ENCODE measurements around the gene ZMYND10.

The ZMYND10 gene

DNA sequence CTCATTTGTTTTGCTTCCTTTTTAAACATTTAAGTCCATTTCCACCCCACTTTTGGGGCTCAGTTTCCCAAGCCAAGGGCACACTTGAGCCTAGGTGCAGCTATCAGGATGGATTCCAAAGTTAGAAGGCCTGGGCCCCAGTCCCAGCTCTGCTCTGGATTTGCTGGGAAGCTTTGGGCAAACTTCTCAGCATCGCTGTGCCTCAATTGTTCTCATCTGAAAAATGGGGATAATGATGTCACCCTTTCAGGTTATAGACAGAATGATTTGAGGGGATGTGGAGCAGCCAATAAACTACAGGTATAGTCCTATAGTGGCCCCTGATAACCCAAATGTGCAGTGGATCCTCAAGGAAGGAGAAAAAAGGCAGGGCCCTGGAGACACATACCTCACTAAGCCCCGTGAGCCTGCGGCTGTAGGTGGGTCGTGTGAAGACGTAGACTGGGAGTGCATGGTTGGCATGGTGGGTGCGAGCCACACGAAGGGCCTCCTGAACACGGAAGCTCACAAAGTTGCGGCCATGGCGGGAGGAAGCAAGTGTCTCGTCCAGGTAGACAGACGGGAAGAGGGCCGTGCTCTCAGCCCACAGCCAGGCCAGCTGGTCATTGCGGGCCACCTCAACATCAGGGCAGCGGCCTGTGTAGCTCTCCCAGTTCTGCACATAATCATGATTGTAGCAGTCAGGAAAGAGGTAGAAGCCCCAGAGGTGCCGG is 26.2 kb downstream of the ZMYND10 start:
- no peak overlapping the region for H2BK120ac ChIP-seq (ENCODE audit: low read depth, low read length)
- H3K4ac ChIP-seq (ENCODE audit: low read depth, low read length), result no peak overlapping the region
- peaks cover 29% of the 10 kb centered on the region for H3K79me1 ChIP-seq (ENCODE audit: low read length)
- DNase-seq, result no peak
- no peak overlapping the region for H2AK5ac ChIP-seq (ENCODE audit: low read length)
- WGBS (ENCODE audit: extremely low coverage, insufficient coverage, low lambda C conversion rate), result no CpG with 5 or more reads among the region's 16 CpGs
- no peak overlapping the region for H3K23ac ChIP-seq (ENCODE audit: low read length)
- H3K79me2 ChIP-seq (ENCODE audit: control insufficient read depth, insufficient read depth, low read length), result peaks cover 27% of the 10 kb centered on the region
- H3K27ac ChIP-seq (ENCODE audit: low read depth, low read length), result no peak overlapping the region
- peaks cover 10% of the 10 kb centered on the region for H3K36me3 ChIP-seq (ENCODE audit: control insufficient read depth, insufficient read depth, low read length)
- H3K4me1 ChIP-seq (ENCODE audit: control insufficient read depth, low read depth, low read length), result peaks cover 19% of the 10 kb centered on the region
- H3K18ac ChIP-seq (ENCODE audit: low read length), result no peak overlapping the region
- peak overlapping the region; percentile 94 for H3K9ac ChIP-seq (ENCODE audit: low read length)
- H3K56ac ChIP-seq (ENCODE audit: low read length), result peak overlapping the region; percentile 96
- H2BK5ac ChIP-seq (ENCODE audit: low read length), result no peak overlapping the region
- no peak overlapping the region for H3K4me3 ChIP-seq (ENCODE audit: low read length)
- H4K8ac ChIP-seq (ENCODE audit: low read depth, low read length), result no peak overlapping the region
- no peaks in the 10 kb centered on the region for H3K27me3 ChIP-seq (ENCODE audit: insufficient read depth, low read length, poor library complexity)
- no peak overlapping the region for H3K4me2 ChIP-seq (ENCODE audit: low read length)
- H4K5ac ChIP-seq (ENCODE audit: low read length), result no peak overlapping the region
- H2BK15ac ChIP-seq (replicated peaks; ENCODE audit: low read depth), result no peak overlapping the region

GRCh38 chr3:50318615-50319014 is 26.9 kb downstream of the ZMYND10 start:
- no peak overlapping the region for H2AK5ac ChIP-seq (ENCODE audit: low read length)
- H3K4me2 ChIP-seq (ENCODE audit: low read length), result no peak overlapping the region
- H4K8ac ChIP-seq (ENCODE audit: low read depth, low read length), result no peak overlapping the region
- peaks cover 21% of the 10 kb centered on the region for H3K4me1 ChIP-seq (ENCODE audit: control insufficient read depth, low read depth, low read length)
- no CpG with 5 or more reads among the region's 10 CpGs for WGBS (ENCODE audit: extremely low coverage, insufficient coverage, low lambda C conversion rate)
- no peak overlapping the region for H3K56ac ChIP-seq (ENCODE audit: low read length)
- no peak overlapping the region for H3K4me3 ChIP-seq (ENCODE audit: low read length)
- H2BK120ac ChIP-seq (ENCODE audit: low read depth, low read length), result no peak overlapping the region
- H3K9ac ChIP-seq (ENCODE audit: low read length), result no peak overlapping the region
- H3K79me2 ChIP-seq (ENCODE audit: control insufficient read depth, insufficient read depth, low read length), result peaks cover 27% of the 10 kb centered on the region
- H4K5ac ChIP-seq (ENCODE audit: low read length), result no peak overlapping the region
- no peak overlapping the region for H3K27ac ChIP-seq (ENCODE audit: low read depth, low read length)
- peaks cover 29% of the 10 kb centered on the region for H3K79me1 ChIP-seq (ENCODE audit: low read length)
- no peak overlapping the region for H3K4ac ChIP-seq (ENCODE audit: low read depth, low read length)
- H3K23ac ChIP-seq (ENCODE audit: low read length), result no peak overlapping the region
- no peaks in the 10 kb centered on the region for H3K27me3 ChIP-seq (ENCODE audit: insufficient read depth, low read length, poor library complexity)
- DNase-seq, result no peak
- peaks cover 10% of the 10 kb centered on the region for H3K36me3 ChIP-seq (ENCODE audit: control insufficient read depth, insufficient read depth, low read length)
- H2BK15ac ChIP-seq (replicated peaks; ENCODE audit: low read depth), result no peak overlapping the region
- no peak overlapping the region for H3K18ac ChIP-seq (ENCODE audit: low read length)
- no peak overlapping the region for H2BK5ac ChIP-seq (ENCODE audit: low read length)

GRCh38 chr3:50318163-50318562 is 27.4 kb downstream of the ZMYND10 start:
- H4K5ac ChIP-seq (ENCODE audit: low read length), result no peak overlapping the region
- peak overlapping the region; percentile 4 for H3K56ac ChIP-seq (ENCODE audit: low read length)
- H2AK5ac ChIP-seq (ENCODE audit: low read length), result no peak overlapping the region
- H3K23ac ChIP-seq (ENCODE audit: low read length), result no peak overlapping the region
- no peak overlapping the region for H2BK120ac ChIP-seq (ENCODE audit: low read depth, low read length)
- H3K9ac ChIP-seq (ENCODE audit: low read length), result no peak overlapping the region
- H3K36me3 ChIP-seq (ENCODE audit: control insufficient read depth, insufficient read depth, low read length), result peaks cover 10% of the 10 kb centered on the region
- whole genome bisulfite sequencing (ENCODE audit: extremely low coverage, insufficient coverage, low lambda C conversion rate), result no CpG with 5 or more reads among the region's 11 CpGs
- H3K4ac ChIP-seq (ENCODE audit: low read depth, low read length), result no peak overlapping the region
- H3K4me3 ChIP-seq (ENCODE audit: low read length), result no peak overlapping the region
- no peak overlapping the region for H2BK15ac ChIP-seq (replicated peaks; ENCODE audit: low read depth)
- H3K4me2 ChIP-seq (ENCODE audit: low read length), result no peak overlapping the region
- peaks cover 20% of the 10 kb centered on the region for H3K4me1 ChIP-seq (ENCODE audit: control insufficient read depth, low read depth, low read length)
- no peak overlapping the region for H3K18ac ChIP-seq (ENCODE audit: low read length)
- H3K27me3 ChIP-seq (ENCODE audit: insufficient read depth, low read length, poor library complexity), result no peaks in the 10 kb centered on the region
- peaks cover 27% of the 10 kb centered on the region for H3K79me2 ChIP-seq (ENCODE audit: control insufficient read depth, insufficient read depth, low read length)
- no peak overlapping the region for H3K27ac ChIP-seq (ENCODE audit: low read depth, low read length)
- no peak overlapping the region for H4K8ac ChIP-seq (ENCODE audit: low read depth, low read length)
- no peak for DNase-seq
- H2BK5ac ChIP-seq (ENCODE audit: low read length), result no peak overlapping the region
- peaks cover 29% of the 10 kb centered on the region for H3K79me1 ChIP-seq (ENCODE audit: low read length)

GRCh38 chr3:50317300-50317699 is 28.2 kb downstream of the ZMYND10 start:
- H2BK5ac ChIP-seq (ENCODE audit: low read length), result no peak overlapping the region
- H3K23ac ChIP-seq (ENCODE audit: low read length), result no peak overlapping the region
- H3K4me2 ChIP-seq (ENCODE audit: low read length), result no peak overlapping the region
- no peak overlapping the region for H2AK5ac ChIP-seq (ENCODE audit: low read length)
- H3K36me3 ChIP-seq (ENCODE audit: control insufficient read depth, insufficient read depth, low read length), result peaks cover 10% of the 10 kb centered on the region
- no peak overlapping the region for H3K4ac ChIP-seq (ENCODE audit: low read depth, low read length)
- H4K5ac ChIP-seq (ENCODE audit: low read length), result no peak overlapping the region
- H3K9ac ChIP-seq (ENCODE audit: low read length), result peak overlapping the region; percentile 26
- no peak overlapping the region for H3K27ac ChIP-seq (ENCODE audit: low read depth, low read length)
- no peak overlapping the region for H3K4me3 ChIP-seq (ENCODE audit: low read length)
- H3K56ac ChIP-seq (ENCODE audit: low read length), result peak overlapping the region; percentile 44
- no peak overlapping the region for H4K8ac ChIP-seq (ENCODE audit: low read depth, low read length)
- H3K18ac ChIP-seq (ENCODE audit: low read length), result no peak overlapping the region
- peaks cover 16% of the 10 kb centered on the region for H3K4me1 ChIP-seq (ENCODE audit: control insufficient read depth, low read depth, low read length)
- H2BK120ac ChIP-seq (ENCODE audit: low read depth, low read length), result no peak overlapping the region
- peaks cover 29% of the 10 kb centered on the region for H3K79me1 ChIP-seq (ENCODE audit: low read length)
- H2BK15ac ChIP-seq (replicated peaks; ENCODE audit: low read depth), result no peak overlapping the region
- DNase-seq, result no peak
- peaks cover 27% of the 10 kb centered on the region for H3K79me2 ChIP-seq (ENCODE audit: control insufficient read depth, insufficient read depth, low read length)
- no CpG with 5 or more reads among the region's 6 CpGs for WGBS (ENCODE audit: extremely low coverage, insufficient coverage, low lambda C conversion rate)
- H3K27me3 ChIP-seq (ENCODE audit: insufficient read depth, low read length, poor library complexity), result no peaks in the 10 kb centered on the region

GRCh38 chr3:50316657-50317242 is 28.8 kb downstream of the ZMYND10 start:
- Histone ChIP-seq H3K79me2 (ENCODE audit: control insufficient read depth, insufficient read depth, low read length) (peaks cover 27% of the 10 kb centered on the region), H3K27ac (ENCODE audit: low read depth, low read length) (no peak overlapping the region), H3K4me3 (ENCODE audit: low read length) (no peak overlapping the region), H4K8ac (ENCODE audit: low read depth, low read length) (no peak overlapping the region), H2BK120ac (ENCODE audit: low read depth, low read length) (no peak overlapping the region), H2AK5ac (ENCODE audit: low read length) (no peak overlapping the region), H2BK5ac (ENCODE audit: low read length) (no peak overlapping the region), H3K4me1 (ENCODE audit: control insufficient read depth, low read depth, low read length) (peaks cover 16% of the 10 kb centered on the region), H4K5ac (ENCODE audit: low read length) (no peak overlapping the region), H3K23ac (ENCODE audit: low read length) (no peak overlapping the region), H3K4ac (ENCODE audit: low read depth, low read length) (no peak overlapping the region), H3K56ac (ENCODE audit: low read length) (peak overlapping the region; percentile 44), H3K4me2 (ENCODE audit: low read length) (no peak overlapping the region), H3K27me3 (ENCODE audit: insufficient read depth, low read length, poor library complexity) (no peaks in the 10 kb centered on the region), H3K36me3 (ENCODE audit: control insufficient read depth, insufficient read depth, low read length) (peaks cover 10% of the 10 kb centered on the region), H3K79me1 (ENCODE audit: low read length) (peaks cover 29% of the 10 kb centered on the region), H2BK15ac (replicated peaks; ENCODE audit: low read depth) (no peak overlapping the region), H3K18ac (ENCODE audit: low read length) (no peak overlapping the region), H3K9ac (ENCODE audit: low read length) (peak overlapping the region; percentile 26)
- peak; percentile 88 for DNase-seq
- no CpG with 5 or more reads among the region's 9 CpGs for WGBS (ENCODE audit: extremely low coverage, insufficient coverage, low lambda C conversion rate)
